NT2/D1 (cell line): Measurements from ENCODE around the gene FRAS1.

Source experiments
- YY1 ChIP-seq: IDR thresholded peaks from 2 replicates; pipeline ENCODE4 v1.6.1; 2011; ENCODE audit not compliant: insufficient read length, insufficient read depth
- ZNF274 ChIP-seq: IDR thresholded peaks from 2 replicates; pipeline ENCODE4 v1.6.1; 2011; ENCODE audit warnings: mild to moderate bottlenecking, low read depth, low read length

DNA sequence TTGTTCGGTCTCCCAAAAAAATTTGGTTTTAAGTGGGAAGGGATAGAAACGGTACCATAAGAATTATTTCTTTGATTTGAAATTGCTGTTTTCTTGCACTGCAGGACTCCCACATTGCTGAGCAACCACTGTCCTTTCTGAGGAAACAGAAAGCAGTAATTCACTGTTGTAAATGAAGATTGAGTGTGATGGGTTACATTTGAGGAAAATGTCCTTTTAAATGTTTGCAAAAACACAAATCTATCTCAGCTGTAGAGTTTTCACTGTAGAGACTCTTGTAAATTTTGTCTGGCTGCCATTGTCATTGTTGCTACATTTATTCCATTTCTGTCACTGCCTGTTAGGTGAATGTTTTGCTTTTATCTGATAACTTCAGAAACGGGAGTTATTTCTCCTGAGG is 105.2 kb downstream of the FRAS1 start:
- TF ChIP-seq YY1 = no peak
- TF ChIP-seq ZNF274 = no peak
